Cardiac fibroblast (primary cell): ENCODE measurements around the gene MAX.
A peak's percentile ranks its signal among the peaks of the same experiment; 100 is the strongest.

Experiments
- DNase-seq, 2 donors: peaks; one replicate each; pipeline versions ENCODE4 v3.0.0 to v3.0.0-alpha.2; 2010; ENCODE audit warnings: low read depth in 2 of 2
- H3K4me3 ChIP-seq, 2 donors: replicated peaks in 1 of 2; 1 replicate in 1 of 2; 2 replicates in 1 of 2; pipeline ENCODE4 v1.5.1; 2011; ENCODE audit warnings: low read depth in 2 of 2, low read length in 2 of 2, mild to moderate bottlenecking in 2 of 2, moderate library complexity in 1 of 2
- TF ChIP-seq, protein P1 (sequence below): IDR thresholded peaks from one replicate; pipeline ENCODE4 v1.5.1; 2011; ENCODE audit warnings: low read depth, mild to moderate bottlenecking, low read length, inconsistent platforms

Gene MAX

DNA sequence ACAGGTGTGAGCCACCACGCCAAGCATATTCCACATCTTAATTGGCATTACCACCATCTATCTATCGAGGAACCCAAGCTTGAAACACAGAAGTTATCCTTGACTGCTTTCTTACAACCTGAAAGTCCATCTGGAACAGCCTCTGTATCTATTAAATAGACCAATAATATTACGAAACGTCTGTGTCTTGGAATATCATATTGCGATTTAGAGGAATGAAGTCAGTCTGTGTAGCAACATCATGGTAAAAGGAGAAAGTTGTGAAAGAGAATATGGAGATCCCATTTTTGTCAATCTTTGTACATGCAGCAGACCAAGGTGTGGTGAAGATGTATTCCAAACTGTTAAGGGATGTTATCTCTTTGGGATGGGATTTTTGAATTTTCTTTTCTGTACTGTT is 25.8 kb upstream of the MAX start:
- peak in 1 of 2 donors; percentile 5 for DNase-seq
- TF ChIP-seq, protein P1, sequence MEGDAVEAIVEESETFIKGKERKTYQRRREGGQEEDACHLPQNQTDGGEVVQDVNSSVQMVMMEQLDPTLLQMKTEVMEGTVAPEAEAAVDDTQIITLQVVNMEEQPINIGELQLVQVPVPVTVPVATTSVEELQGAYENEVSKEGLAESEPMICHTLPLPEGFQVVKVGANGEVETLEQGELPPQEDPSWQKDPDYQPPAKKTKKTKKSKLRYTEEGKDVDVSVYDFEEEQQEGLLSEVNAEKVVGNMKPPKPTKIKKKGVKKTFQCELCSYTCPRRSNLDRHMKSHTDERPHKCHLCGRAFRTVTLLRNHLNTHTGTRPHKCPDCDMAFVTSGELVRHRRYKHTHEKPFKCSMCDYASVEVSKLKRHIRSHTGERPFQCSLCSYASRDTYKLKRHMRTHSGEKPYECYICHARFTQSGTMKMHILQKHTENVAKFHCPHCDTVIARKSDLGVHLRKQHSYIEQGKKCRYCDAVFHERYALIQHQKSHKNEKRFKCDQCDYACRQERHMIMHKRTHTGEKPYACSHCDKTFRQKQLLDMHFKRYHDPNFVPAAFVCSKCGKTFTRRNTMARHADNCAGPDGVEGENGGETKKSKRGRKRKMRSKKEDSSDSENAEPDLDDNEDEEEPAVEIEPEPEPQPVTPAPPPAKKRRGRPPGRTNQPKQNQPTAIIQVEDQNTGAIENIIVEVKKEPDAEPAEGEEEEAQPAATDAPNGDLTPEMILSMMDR, result no peak
- no peak overlapping the region for H3K4me3 ChIP-seq

GRCh38 chr14:65117769-65118745 is 15.7 kb upstream of the MAX start:
- DNase-seq, result no peak
- no peak overlapping the region for H3K4me3 ChIP-seq
- TF ChIP-seq, protein P1, result no peak

- H3K4me3 ChIP-seq, result no peak overlapping the region
- TF ChIP-seq, protein P1, result no peak
- no peak for DNase-seq
Measured at GRCh38 chr14:65115615-65116014, 13.3 kb upstream of the MAX start.

GRCh38 chr14:65110525-65110924 is 8.2 kb upstream of the MAX start:
- TF ChIP-seq, protein P1, result no peak
- DNase-seq, result no peak
- no peak overlapping the region for H3K4me3 ChIP-seq

DNA sequence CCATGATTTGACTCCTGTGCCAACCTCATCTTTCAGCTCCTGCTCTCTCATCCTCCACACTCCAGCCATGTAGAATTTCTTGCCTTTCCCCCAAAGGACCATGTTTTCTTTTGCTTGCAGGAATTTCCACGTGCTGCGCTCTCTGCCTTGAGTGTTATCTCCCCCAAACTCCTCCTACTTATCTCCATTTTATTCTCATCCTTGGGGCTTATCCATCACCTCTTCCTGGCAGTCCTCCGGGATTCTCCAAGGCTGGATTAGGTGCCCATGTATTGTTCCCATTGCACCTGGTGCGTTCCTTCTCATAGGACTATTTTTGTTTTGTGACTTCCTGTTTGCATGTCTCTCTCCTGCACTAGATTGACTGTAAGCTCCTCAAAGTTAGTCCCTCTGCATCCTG is 7.0 kb upstream of the MAX start:
- TF ChIP-seq, protein P1, result no peak
- H3K4me3 ChIP-seq, result no peak overlapping the region
- no peak for DNase-seq

DNA sequence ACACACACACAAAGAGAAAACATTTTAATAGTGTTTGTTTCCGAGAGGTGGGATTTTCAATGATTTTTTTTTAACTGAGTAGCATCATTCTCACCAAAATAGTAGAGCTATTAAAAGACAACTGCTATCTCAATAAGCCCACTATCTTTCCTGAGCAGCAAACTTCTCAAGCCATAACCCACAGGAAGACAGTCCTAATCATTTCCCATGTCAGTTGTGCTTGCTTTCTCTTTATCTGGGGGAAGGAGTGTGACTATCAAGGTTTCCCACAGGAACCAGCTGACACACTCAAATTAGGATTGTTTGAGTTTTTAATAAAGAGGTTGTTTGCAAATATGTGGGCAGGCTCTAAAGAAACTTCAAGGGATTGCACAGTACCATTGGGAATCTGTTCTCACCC is 4.9 kb upstream of the MAX start:
- no peak for DNase-seq
- TF ChIP-seq, protein P1, result no peak
- H3K4me3 ChIP-seq, result no peak overlapping the region
